Neural cell (in vitro differentiated cells): ENCODE measurements around the gene TNFRSF4.

Source experiments
- CTCF ChIP-seq: fragments of 450-650 bp; IDR thresholded peaks from 2 replicates; pipeline ENCODE4 v1.5.1; 2014; ENCODE audit warnings: antibody characterized with exemption, mild to moderate bottlenecking, moderate library complexity; ENCODE audit not compliant: poor library complexity, severe bottlenecking
- EZH2 ChIP-seq: fragments of 200-600, 300-800 bp; shearing (Covaris generic), sonication (generic); IDR thresholded peaks from 2 replicates; pipeline ENCODE4 v1.6.1; 2014; ENCODE audit warnings: antibody characterized with exemption, low read length, borderline replicate concordance, mild to moderate bottlenecking; ENCODE audit not compliant: insufficient read depth, poor library complexity, severe bottlenecking
- POLR2AphosphoS5 ChIP-seq: IDR thresholded peaks from 2 replicates; pipeline ENCODE4 v1.6.1; 2012
- TAF1 ChIP-seq: IDR thresholded peaks from 2 replicates; pipeline ENCODE4 v1.6.1; 2012; ENCODE audit warnings: low read depth

GRCh38 chr1:1220197-1220596 lies 6.2 kb upstream of the TNFRSF4 start:
- TF ChIP-seq CTCF (no peak), TAF1 (no peak), EZH2 (no peak), POLR2AphosphoS5 (no peak)
